Measurements from ENCODE around the gene FIBP.

DNA sequence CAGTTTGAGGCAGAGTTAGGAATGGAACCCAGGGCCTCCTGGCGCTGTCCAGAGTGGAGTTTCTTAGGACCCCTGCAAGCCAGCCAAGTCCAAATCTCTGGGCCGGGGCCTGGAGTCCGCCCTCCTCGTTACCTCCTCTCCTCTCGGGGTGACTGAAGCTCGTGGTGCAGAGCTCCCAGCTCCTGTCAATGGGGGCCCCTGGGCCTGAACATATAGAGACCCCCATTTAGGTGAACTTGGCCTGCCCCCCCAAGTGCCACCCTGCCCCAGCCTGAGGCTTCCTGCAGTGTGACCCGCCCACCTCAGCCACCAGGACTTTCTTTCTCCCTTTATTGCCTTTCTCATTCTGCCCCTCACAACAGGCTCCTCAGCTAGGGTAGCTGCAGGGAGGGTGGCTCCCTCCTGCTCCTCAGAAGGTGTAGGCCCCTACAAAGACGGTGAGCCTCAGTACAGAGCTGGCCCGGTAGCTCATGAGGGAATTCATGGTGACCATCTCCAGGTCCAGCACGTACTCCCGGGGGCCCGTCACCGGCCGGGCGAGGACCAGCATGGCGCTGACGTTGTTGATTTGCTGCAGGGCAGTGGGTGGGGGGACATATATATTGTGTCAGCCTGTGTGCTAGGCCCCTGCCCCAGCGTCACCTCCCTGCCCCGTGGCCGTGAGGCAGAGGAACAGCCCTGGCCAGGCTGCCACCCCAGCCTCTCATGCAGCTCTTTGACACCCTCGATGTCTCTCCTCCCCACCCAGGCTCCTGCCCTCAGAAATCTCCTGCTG, 21.6 kb downstream of the FIBP start:
- TF ChIP-seq FOXM1 (IDR thresholded peaks at IDR 0.05; ENCODE audit: borderline replicate concordance) = no peak
- no peak for TF ChIP-seq BHLHE40 (IDR thresholded peaks at IDR 0.05; ENCODE audit: borderline replicate concordance)

Measured in HEK293T (cell line).